H9 (cell line): ENCODE results near the gene ZNF366. TPM values are rescaled to one million over a fixed set of nuclear protein-coding genes. Genes with fewer than 3 reads are reported as not detected.

Source experiments
- DNase-seq: peaks from one replicate; pipeline ENCODE4 v3.0.0-alpha.2; 2017
- H2AFZ ChIP-seq: one replicate; pipeline ENCODE4 v1.6.1; 2013; ENCODE audit warnings: mild to moderate bottlenecking, low read length, control low read depth, moderate library complexity
- H2AK5ac ChIP-seq: 2 replicates; pipeline ENCODE4 v1.6.1; 2013; ENCODE audit warnings: low read length, control low read depth, mixed read lengths; ENCODE audit not compliant: insufficient read length
- H2BK120ac ChIP-seq: one replicate; pipeline ENCODE4 v1.6.1; 2013; ENCODE audit warnings: low read depth, mild to moderate bottlenecking, low read length, control low read depth, inconsistent platforms; ENCODE audit not compliant: poor library complexity, severe bottlenecking
- H2BK12ac ChIP-seq: 2 replicates; pipeline ENCODE4 v1.6.1; 2013; ENCODE audit warnings: low read length, control low read depth, mixed read lengths, low read depth; ENCODE audit not compliant: insufficient read length
- H2BK15ac ChIP-seq: 2 replicates; pipeline ENCODE4 v1.6.1; 2013; ENCODE audit warnings: low read depth, low read length, control low read depth
- H2BK20ac ChIP-seq: one replicate; pipeline ENCODE4 v1.6.1; 2013; ENCODE audit warnings: low read depth, mild to moderate bottlenecking, low read length, control low read depth, inconsistent platforms; ENCODE audit not compliant: poor library complexity, severe bottlenecking
- H2BK5ac ChIP-seq: 2 replicates; pipeline ENCODE4 v1.6.1; 2013; ENCODE audit warnings: low read length, control low read depth, mixed read lengths; ENCODE audit not compliant: insufficient read length
- H3K14ac ChIP-seq: 2 replicates; pipeline ENCODE4 v1.6.1; 2013; ENCODE audit warnings: low read length, control low read depth; ENCODE audit not compliant: insufficient read depth
- H3K18ac ChIP-seq: 2 replicates; pipeline ENCODE4 v1.6.1; 2013; ENCODE audit warnings: low read depth, mild to moderate bottlenecking, mixed read lengths, low read length, control low read depth; ENCODE audit not compliant: insufficient read length
- H3K23ac ChIP-seq: 2 replicates; pipeline ENCODE4 v1.6.1; 2013; ENCODE audit warnings: low read length, control low read depth, mixed read lengths, low read depth; ENCODE audit not compliant: insufficient read length
- H3K23me2 ChIP-seq: 2 replicates; pipeline ENCODE4 v1.6.1; 2013; ENCODE audit warnings: low read depth, mild to moderate bottlenecking, mixed read lengths, low read length, control low read depth; ENCODE audit not compliant: insufficient read length, poor library complexity, severe bottlenecking
- H3K27ac ChIP-seq: 2 replicates; pipeline ENCODE4 v1.5.1; 2013; ENCODE audit warnings: low read length, control low read depth, mixed read lengths, low read depth; ENCODE audit not compliant: insufficient read length
- H3K27me3 ChIP-seq: 2 replicates; pipeline ENCODE4 v1.6.1; 2013; ENCODE audit warnings: low read length, control low read depth, inconsistent platforms; ENCODE audit not compliant: insufficient read depth
- H3K4ac ChIP-seq: 2 replicates; pipeline ENCODE4 v1.6.1; 2013; ENCODE audit warnings: low read depth, mild to moderate bottlenecking, control low read depth, inconsistent platforms, low read length, moderate library complexity
- H3K4me1 ChIP-seq: 2 replicates; pipeline ENCODE4 v1.6.1; 2013; ENCODE audit warnings: low read length, control low read depth, inconsistent platforms; ENCODE audit not compliant: insufficient read depth
- H3K4me2 ChIP-seq: 2 replicates; pipeline ENCODE4 v1.6.1; 2013; ENCODE audit warnings: low read length, control low read depth, mixed read lengths; ENCODE audit not compliant: insufficient read length, insufficient read depth
- H3K56ac ChIP-seq: 2 replicates; pipeline ENCODE4 v1.6.1; 2013; ENCODE audit warnings: low read depth, mild to moderate bottlenecking, mixed read lengths, low read length, control low read depth; ENCODE audit not compliant: insufficient read length
- H3K79me1 ChIP-seq: 2 replicates; pipeline ENCODE4 v1.6.1; 2013; ENCODE audit warnings: low read depth, mild to moderate bottlenecking, moderate library complexity, low read length, control low read depth, inconsistent platforms; ENCODE audit not compliant: insufficient read depth, poor library complexity, severe bottlenecking
- H3K79me2 ChIP-seq: 2 replicates; pipeline ENCODE4 v1.6.1; 2013; ENCODE audit warnings: low read length, control low read depth, inconsistent platforms; ENCODE audit not compliant: insufficient read depth
- H3K9ac ChIP-seq: 2 replicates; pipeline ENCODE4 v1.6.1; 2013; ENCODE audit warnings: low read length, control low read depth, mixed read lengths; ENCODE audit not compliant: insufficient read length; ENCODE audit errors: extremely low read depth
- H3K9me3 ChIP-seq: one replicate; pipeline ENCODE4 v1.6.1; 2013; ENCODE audit warnings: low read depth, low read length, inconsistent platforms; ENCODE audit not compliant: control insufficient read depth
- H3T11ph ChIP-seq: one replicate; pipeline ENCODE4 v1.6.1; 2013; ENCODE audit warnings: mild to moderate bottlenecking, low read length, control low read depth, inconsistent platforms
- H4K20me1 ChIP-seq: one replicate; pipeline ENCODE4 v1.6.1; 2013; ENCODE audit not compliant: control insufficient read depth, insufficient read length, insufficient read depth
- H4K5ac ChIP-seq: 2 replicates; pipeline ENCODE4 v1.6.1; 2013; ENCODE audit warnings: low read depth, mild to moderate bottlenecking, mixed read lengths, low read length, control low read depth; ENCODE audit not compliant: insufficient read length
- H4K8ac ChIP-seq: replicated peaks from 2 replicates; pipeline ENCODE4 v1.6.1; 2013; ENCODE audit warnings: low read length, control low read depth, mixed read lengths, low read depth; ENCODE audit not compliant: insufficient read length
- H4K91ac ChIP-seq: 2 replicates; pipeline ENCODE4 v1.6.1; 2013; ENCODE audit warnings: low read depth, mild to moderate bottlenecking, moderate library complexity, mixed read lengths, low read length, control low read depth; ENCODE audit not compliant: insufficient read length
- H3K27ac Mint-ChIP-seq, 3 experiments: 2 replicates in 2 of 3; 3 replicates in 1 of 3; pipeline ENCODE4 v1.8.0; 2020 to 2021; ENCODE audit warnings: mixed read lengths in 3 of 3, mild to moderate bottlenecking in 1 of 3, moderate library complexity in 1 of 3
- H3K27me3 Mint-ChIP-seq: 2 replicates; pipeline ENCODE4 v1.8.0; 2021; ENCODE audit warnings: low read depth, mild to moderate bottlenecking, moderate library complexity, mixed read lengths
- H3K36me3 Mint-ChIP-seq, 3 experiments: 2 replicates in 2 of 3; 3 replicates in 1 of 3; pipeline ENCODE4 v1.8.0; 2020 to 2021; ENCODE audit warnings: low read depth in 3 of 3, mixed read lengths in 3 of 3; ENCODE audit not compliant: insufficient read depth in 1 of 3
- H3K4me1 Mint-ChIP-seq, 2 experiments: 2 replicates each; pipeline ENCODE4 v1.8.0; 2020; ENCODE audit warnings: mixed read lengths in 2 of 2
- H3K4me3 Mint-ChIP-seq, 2 experiments: 2 replicates in 1 of 2; 3 replicates in 1 of 2; pipeline ENCODE4 v1.8.0; 2020 to 2021; ENCODE audit warnings: mild to moderate bottlenecking in 2 of 2, mixed read lengths in 2 of 2, moderate library complexity in 1 of 2
- H3K9me3 Mint-ChIP-seq, 2 experiments: 2 replicates in 1 of 2; 3 replicates in 1 of 2; pipeline ENCODE4 v1.8.0; 2020; ENCODE audit warnings: mild to moderate bottlenecking in 2 of 2, mixed read lengths in 2 of 2, moderate library complexity in 1 of 2
- WGBS: extraction: QIAGEN DNeasy Blood & Tissue Kit; methylation state at CpG from one replicate; pipeline ENCODE4 v1.1.7; 2013; ENCODE audit warnings: missing lambda C conversion rate, low lambda C conversion rate, mixed read lengths; ENCODE audit not compliant: insufficient read length; ENCODE audit errors: extremely low coverage; 5-methylcytosine and 5-hydroxymethylcytosine counted together
- total RNA-seq: library from RNA; stranded (reverse); gene quantifications from 2 replicates; pipeline ENCODE4 v1.2.1, GENCODE V29; 2021
- TF ChIP-seq, protein P1 (sequence below): fragments of 200-600 bp; sonication (generic); conservative IDR thresholded peaks from 3 replicates; pipeline ENCODE4 v1.8.0; 2021; ENCODE audit warnings: antibody characterized with exemption, mild to moderate bottlenecking

Gene ZNF366
- total RNA-seq, 1 experiment from 2014 or later = not detected

DNA sequence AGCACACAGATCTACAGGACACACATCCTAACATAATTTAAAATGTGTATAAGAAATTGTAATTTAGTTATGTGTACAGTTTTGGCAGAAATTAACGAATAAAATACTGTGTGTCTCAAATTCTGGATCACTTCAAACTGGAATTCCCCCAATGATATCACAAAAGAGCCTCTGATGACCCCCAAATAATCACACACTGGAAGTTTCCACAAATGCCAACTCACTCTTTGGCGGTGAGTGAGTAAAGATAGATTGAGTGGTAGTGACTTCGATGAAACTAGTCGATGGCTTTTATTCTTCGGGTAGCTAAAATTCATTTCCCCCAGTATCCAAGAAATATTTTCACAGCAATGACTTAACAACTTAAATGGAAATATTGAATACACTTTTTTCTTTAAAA is 2.2 kb downstream of the ZNF366 start:
- H3K27me3 ChIP-seq = no peaks in the 10 kb centered on the region
- H4K5ac ChIP-seq = no peak overlapping the region
- H2BK15ac ChIP-seq = no peak overlapping the region
- no peak overlapping the region for H2AFZ ChIP-seq
- H3K79me1 ChIP-seq = no peaks in the 10 kb centered on the region
- no peak overlapping the region for H3K56ac ChIP-seq
- 0 out of 7 replicates have a peak overlapping the region, but pooled peaks of 1 of the 3 experiments have one; percentile 45 for H3K27ac Mint-ChIP-seq
- H2BK5ac ChIP-seq = no peak overlapping the region
- H3T11ph ChIP-seq = no peak overlapping the region
- no peak overlapping the region for H2AK5ac ChIP-seq
- WGBS = no CpG with 5 or more reads among the region's 5 CpGs
- H3K9ac ChIP-seq = no peak overlapping the region
- no peaks in the 10 kb centered on the region for H4K20me1 ChIP-seq
- peaks cover 23 to 28% of the 10 kb centered on the region in 2 experiments for H3K4me1 Mint-ChIP-seq
- no peak overlapping the region for H3K23ac ChIP-seq
- H4K91ac ChIP-seq = no peak overlapping the region
- H3K36me3 Mint-ChIP-seq = no peaks in the 10 kb centered on the region
- H3K9me3 Mint-ChIP-seq = no peaks in the 10 kb centered on the region
- H2BK12ac ChIP-seq = no peak overlapping the region
- no peak overlapping the region for H3K14ac ChIP-seq
- H3K23me2 ChIP-seq = no peaks in the 10 kb centered on the region
- no peak overlapping the region for H3K27ac ChIP-seq
- no peaks in the 10 kb centered on the region for H3K4me1 ChIP-seq
- no peaks in the 10 kb centered on the region for H3K27me3 Mint-ChIP-seq
- H4K8ac ChIP-seq = no peak overlapping the region
- TF ChIP-seq, protein P1, sequence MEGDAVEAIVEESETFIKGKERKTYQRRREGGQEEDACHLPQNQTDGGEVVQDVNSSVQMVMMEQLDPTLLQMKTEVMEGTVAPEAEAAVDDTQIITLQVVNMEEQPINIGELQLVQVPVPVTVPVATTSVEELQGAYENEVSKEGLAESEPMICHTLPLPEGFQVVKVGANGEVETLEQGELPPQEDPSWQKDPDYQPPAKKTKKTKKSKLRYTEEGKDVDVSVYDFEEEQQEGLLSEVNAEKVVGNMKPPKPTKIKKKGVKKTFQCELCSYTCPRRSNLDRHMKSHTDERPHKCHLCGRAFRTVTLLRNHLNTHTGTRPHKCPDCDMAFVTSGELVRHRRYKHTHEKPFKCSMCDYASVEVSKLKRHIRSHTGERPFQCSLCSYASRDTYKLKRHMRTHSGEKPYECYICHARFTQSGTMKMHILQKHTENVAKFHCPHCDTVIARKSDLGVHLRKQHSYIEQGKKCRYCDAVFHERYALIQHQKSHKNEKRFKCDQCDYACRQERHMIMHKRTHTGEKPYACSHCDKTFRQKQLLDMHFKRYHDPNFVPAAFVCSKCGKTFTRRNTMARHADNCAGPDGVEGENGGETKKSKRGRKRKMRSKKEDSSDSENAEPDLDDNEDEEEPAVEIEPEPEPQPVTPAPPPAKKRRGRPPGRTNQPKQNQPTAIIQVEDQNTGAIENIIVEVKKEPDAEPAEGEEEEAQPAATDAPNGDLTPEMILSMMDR = no peak
- H2BK20ac ChIP-seq = no peak overlapping the region
- H3K79me2 ChIP-seq = no peaks in the 10 kb centered on the region
- DNase-seq = no peak
- H3K4ac ChIP-seq = no peak overlapping the region
- H3K9me3 ChIP-seq = no peaks in the 10 kb centered on the region
- no peak overlapping the region for H3K18ac ChIP-seq
- no peak overlapping the region for H3K4me3 Mint-ChIP-seq
- no peak overlapping the region for H3K4me2 ChIP-seq
- no peak overlapping the region for H2BK120ac ChIP-seq
